HG02642 (cell line): Measurements from ENCODE around the gene KTN1.

Source experiments
- ATAC-seq: cut with Tn5 transposase; IDR thresholded peaks from one replicate; pipeline ENCODE4 v1.9.1; 2021; ENCODE audit warnings: mild to moderate bottlenecking; ENCODE audit not compliant: unreplicated experiment, poor library complexity

KTN1 gene

GRCh38 chr14:55661029-55661428, 81.0 kb downstream of the KTN1 start:
- ATAC-seq, result no peak

- ATAC-seq, result no peak
Observed at GRCh38 chr14:55662752-55663151, 82.7 kb downstream of the KTN1 start.

- ATAC-seq, result no peak
Observed at GRCh38 chr14:55665067-55665675, 85.2 kb downstream of the KTN1 start.

- ATAC-seq, result no peak
Observed at GRCh38 chr14:55667801-55668200, 87.8 kb downstream of the KTN1 start.

- ATAC-seq, result no peak
Observed at GRCh38 chr14:55671641-55672040, 91.6 kb downstream of the KTN1 start.

- no peak for ATAC-seq
Observed at GRCh38 chr14:55673048-55673447, 93.0 kb downstream of the KTN1 start.

GRCh38 chr14:55681096-55681495, 101.1 kb downstream of the KTN1 start:
- no peak for ATAC-seq

- no peak for ATAC-seq
Observed at GRCh38 chr14:55684956-55685584, 105.1 kb downstream of the KTN1 start.

GRCh38 chr14:55686713-55687112, 106.7 kb downstream of the KTN1 start:
- no peak for ATAC-seq

GRCh38 chr14:55688566-55688965, 108.6 kb downstream of the KTN1 start:
- no peak for ATAC-seq

GRCh38 chr14:55689981-55690871, 110.2 kb downstream of the KTN1 start:
- no peak for ATAC-seq

GRCh38 chr14:55691659-55692058, 111.7 kb downstream of the KTN1 start:
- no peak for ATAC-seq

- ATAC-seq, result no peak
Observed at GRCh38 chr14:55693904-55694303, 113.9 kb downstream of the KTN1 start.

GRCh38 chr14:55697414-55697861, 117.4 kb downstream of the KTN1 start:
- ATAC-seq, result no peak

GRCh38 chr14:55698051-55698450, 118.0 kb downstream of the KTN1 start:
- no peak for ATAC-seq

GRCh38 chr14:55699131-55700057, 119.4 kb downstream of the KTN1 start:
- ATAC-seq, result no peak

GRCh38 chr14:55701638-55702037, 121.6 kb downstream of the KTN1 start:
- ATAC-seq, result peak; percentile 97

GRCh38 chr14:55702511-55702910, 122.5 kb downstream of the KTN1 start:
- no peak for ATAC-seq

- no peak for ATAC-seq
Observed at GRCh38 chr14:55704654-55705053, 124.6 kb downstream of the KTN1 start.

GRCh38 chr14:55705651-55706364, 125.8 kb downstream of the KTN1 start:
- ATAC-seq, result no peak
